K562 (cell line): ENCODE results near the gene LDAH. TPM values are rescaled to one million over a fixed set of nuclear protein-coding genes. Genes with fewer than 3 reads are reported as not detected.

Experiments used
- ATAC-seq: fragments of 200-7000 bp; cut with Tn5 transposase; 3 replicates; pipeline ENCODE4 v1.9.1; 2020; ENCODE audit warnings: moderate library complexity
- Bru-seq: library from RNA; stranded (reverse); fragments of 400-500 nt; gene quantifications from one replicate; lab custom pipeline; 2021; lab: Mats Ljungman, UMichigan
- BruChase-seq, 2 experiments: library from RNA; stranded (reverse); fragments of 400-500 nt; gene quantifications; one replicate each; lab custom pipeline; 2021; lab: Mats Ljungman, UMichigan
- BruUV-seq: library from RNA; stranded (reverse); fragments of 400-500 nt; replicated peaks from 2 replicates; lab custom pipeline; 2021; lab: Mats Ljungman, UMichigan
- CTCF ChIA-PET: fragments of 300-600 bp; formaldehyde crosslinking; extraction: SDS; loops from one replicate; lab custom pipeline; 2021; ENCODE audit warnings: low intra/inter-chr PET ratio; lab: Yijun Ruan, JAX
- POLR2A ChIA-PET: fragments of 300-600, 350-650 bp; sonication (Branson Sonifier 250); formaldehyde crosslinking; extraction: SDS; loops from one replicate; lab custom pipeline; 2021; ENCODE audit warnings: antibody characterized with exemption, inconsistent platforms; lab: Yijun Ruan, JAX
- DNase-seq, 4 experiments: peaks; one replicate each; pipeline versions ENCODE4 v3.0.0 to v3.0.0-alpha.2; 2011 to 2018; ENCODE audit warnings: low spot score in 3 of 4, mixed read lengths in 3 of 4; ENCODE audit errors: extremely low read depth in 1 of 4
- FAIRE-seq: peaks from 2 replicates; lab custom pipeline; 2011; peaks lifted over from hg19 to GRCh38; lab: Jason Lieb, UNC
- H2AFZ ChIP-seq: 2 replicates; pipeline ENCODE4 v1.6.0; 2011; ENCODE audit warnings: low read depth, low read length, control low read depth, inconsistent platforms
- H3K27ac ChIP-seq: fragments of 200-600 bp; 3 replicates; pipeline ENCODE4 v1.8.0; 2011; ENCODE audit warnings: low read depth, mild to moderate bottlenecking, control low read depth, inconsistent platforms, low read length, moderate library complexity, mixed read lengths; ENCODE audit errors: extremely low read depth
- H3K27me3 ChIP-seq, 2 experiments: fragments of 300-600 bp in 1 of 2; 2 replicates in 1 of 2; 3 replicates in 1 of 2; pipeline versions ENCODE4 v1.6.0 to v1.8.0; 2011; ENCODE audit warnings: inconsistent platforms in 2 of 2, low read length in 2 of 2, mild to moderate bottlenecking in 1 of 2, mixed read lengths in 1 of 2, moderate library complexity in 1 of 2; ENCODE audit not compliant: control insufficient read depth in 2 of 2, insufficient read depth in 2 of 2
- H3K36me3 ChIP-seq: fragments of 300-600 bp; 3 replicates; pipeline ENCODE4 v1.8.0; 2011; ENCODE audit warnings: mild to moderate bottlenecking, low read length, inconsistent platforms; ENCODE audit not compliant: control insufficient read depth, insufficient read depth
- H3K4me1 ChIP-seq, 2 experiments: fragments of 200-600 bp in 1 of 2; replicated peaks in 1 of 2; 2 replicates in 1 of 2; 3 replicates in 1 of 2; pipeline versions ENCODE4 v1.5.1 to v1.8.0; 2011; ENCODE audit warnings: inconsistent platforms in 2 of 2, low read length in 2 of 2, mild to moderate bottlenecking in 1 of 2, mixed read lengths in 1 of 2, moderate library complexity in 1 of 2; ENCODE audit not compliant: control insufficient read depth in 2 of 2, insufficient read depth in 2 of 2
- H3K4me2 ChIP-seq: 2 replicates; pipeline ENCODE4 v1.6.1; 2011; ENCODE audit warnings: low read length, control low read depth, inconsistent platforms, mixed read lengths; ENCODE audit not compliant: insufficient read depth
- H3K4me3 ChIP-seq: fragments of 200-600 bp; sonication (generic), shearing (Covaris generic); 2 replicates; pipeline ENCODE4 v1.5.1; 2016; ENCODE audit warnings: control low read depth, inconsistent platforms
- H3K79me2 ChIP-seq: fragments of 200-600 bp; 3 replicates; pipeline ENCODE4 v1.8.0; 2011; ENCODE audit warnings: low read length, inconsistent platforms; ENCODE audit not compliant: control insufficient read depth, insufficient read depth
- H3K9ac ChIP-seq, 2 experiments: 2 replicates each; pipeline versions ENCODE4 v1.6.0 to v1.6.1; 2011; ENCODE audit warnings: low read depth in 2 of 2, low read length in 2 of 2, control low read depth in 1 of 2, inconsistent platforms in 1 of 2, mild to moderate bottlenecking in 1 of 2, mixed read lengths in 1 of 2; ENCODE audit not compliant: insufficient read depth in 1 of 2
- H3K9me1 ChIP-seq: one replicate; pipeline ENCODE4 v1.6.0; 2011; ENCODE audit warnings: inconsistent platforms, mild to moderate bottlenecking, low read length, moderate library complexity; ENCODE audit not compliant: control insufficient read depth, insufficient read depth
- H3K9me3 ChIP-seq: replicated peaks from 2 replicates; pipeline ENCODE4 v1.5.1; 2011; ENCODE audit warnings: low read depth, low read length, inconsistent platforms; ENCODE audit not compliant: control insufficient read depth, insufficient read depth
- H4K20me1 ChIP-seq: replicated peaks from 2 replicates; pipeline ENCODE4 v1.6.1; 2011; ENCODE audit warnings: low read length, inconsistent platforms, mixed read lengths; ENCODE audit not compliant: control insufficient read depth, insufficient read depth
- ELF2 ChIP-seq: fragments of 250-450 bp; sonication (Bioruptor Pico); IDR thresholded peaks from 2 replicates; pipeline ENCODE4 v1.5.0; 2021; ENCODE audit warnings: mild to moderate bottlenecking
- FOXK1 ChIP-seq: sonication (generic); formaldehyde crosslinking; IDR thresholded peaks from 2 replicates; pipeline ENCODE4 v1.8.0; 2022; ENCODE audit warnings: missing genetic modification reagents, mild to moderate bottlenecking, borderline replicate concordance
- POLR2G ChIP-seq: fragments of 200-400 bp; formaldehyde crosslinking; IDR thresholded peaks from 2 replicates; pipeline ENCODE4 v1.6.1; 2017; ENCODE audit warnings: low read depth, mild to moderate bottlenecking, antibody characterized with exemption, low read length, moderate library complexity
- TBL1XR1 ChIP-seq, 2 experiments: IDR thresholded peaks; 2 replicates each; pipeline ENCODE4 v1.6.1; 2012; ENCODE audit warnings: improper control_type of control experiment in 2 of 2, low read length in 2 of 2, mild to moderate bottlenecking in 1 of 2
- ZC3H11A ChIP-seq: IDR thresholded peaks from 2 replicates; pipeline ENCODE4 v1.6.1; 2012; ENCODE audit warnings: low read depth, low read length, improper control_type of control experiment
- ZFX ChIP-seq: sonication (generic); formaldehyde crosslinking; IDR thresholded peaks from 2 replicates; pipeline ENCODE4 v1.8.0; 2022; ENCODE audit warnings: mild to moderate bottlenecking, missing genetic modification reagents, moderate library complexity
- ZNF589 ChIP-seq: fragments of 200-800 bp; sonication (Bioruptor generic); IDR thresholded peaks from 2 replicates; pipeline ENCODE4 v1.6.1; 2016; ENCODE audit warnings: low read depth, missing genetic modification characterization, missing compliant biosample characterization
- WGBS: fragments of 100-300 bp; shearing (Covaris generic); methylation state at CpG from one replicate; pipeline ENCODE4 v1.1.6; 2016; ENCODE audit warnings: low coverage, mixed read lengths; ENCODE audit not compliant: insufficient coverage; ENCODE audit errors: missing lambda C conversion rate; 5-methylcytosine and 5-hydroxymethylcytosine counted together
- in situ Hi-C: fragments of 300-500 bp; cut with MboI; formaldehyde crosslinking; loops from 4 replicates; pipeline ENCODE4 v1.15.0; 2018; ENCODE audit warnings: inconsistent platforms, mixed read lengths
- intact Hi-C: fragments of 100-400 bp; cut with micrococcal nuclease; formaldehyde crosslinking; loops from 2 replicates; pipeline ENCODE4 v1.14.2; 2022
- long read RNA-seq, 3 experiments: library from polyadenylated mRNA in 2 of 3; library from RNA in 1 of 3; unstranded in 2 of 3; stranded (forward) in 1 of 3; transcript quantifications; one replicate each; pipeline ENCODE4 v2.0.0, GENCODE V29; 2019 to 2022
- polyA minus RNA-seq, 3 experiments: library from RNA; depleted of rRNA, polyadenylated mRNA; stranded (reverse); fragments of >200 nt; gene quantifications; 2 replicates each; pipeline ENCODE4 v1.2.3, GENCODE V29; 2011
- polyA plus RNA-seq, 8 experiments: library from polyadenylated mRNA; depleted of rRNA in 4 of 8; stranded (reverse) in 5 of 8; unstranded in 3 of 8; fragments of >200 nt; fragmentation: Nextera tagmentation in 2 of 8; fragmentation: Illumina TruSeq in 1 of 8; extraction: Ambion mirVana in 2 of 8; extraction: Trizol in 1 of 8; gene quantifications; 2 replicates each; pipeline versions ENCODE4 v1.2.1 to v1.2.3, GENCODE V29; 2011 to 2014; ENCODE audit warnings: inconsistent platforms in 1 of 8, missing spikeins in 1 of 8
- total RNA-seq, 7 experiments: library from RNA; depleted of rRNA in 6 of 7; stranded (reverse); fragments of >200 nt in 6 of 7; fragmentation: Illumina TruSeq in 2 of 7; extraction: Trizol in 2 of 7; gene quantifications; 2 replicates each; pipeline versions ENCODE4 v1.2.1 to v1.2.3, GENCODE V29; 2011 to 2021; ENCODE audit warnings: low replicate concordance in 1 of 7
- TF ChIP-seq, protein P1 (sequence below): sonication (generic); formaldehyde crosslinking; IDR thresholded peaks from 2 replicates; pipeline ENCODE4 v1.8.0; 2022; ENCODE audit warnings: mild to moderate bottlenecking, missing genetic modification reagents

LDAH gene
- total RNA-seq (2011; cell fraction: chromatin; rRNA removed; ENCODE audit: low replicate concordance): 48.7 and 78.9 TPM in 2 replicates
- 15.2 and 24.1 TPM in 2 replicates for total RNA-seq (2011; cell fraction: nucleolus; rRNA removed)
- total RNA-seq (2011; cell fraction: nucleoplasm; rRNA removed): 36.5 and 48.1 TPM in 2 replicates
- total RNA-seq (2014; rRNA removed): 22.3 and 26.5 TPM in 2 replicates
- total RNA-seq (2014; rRNA removed; fragmentation: Illumina TruSeq; extraction: Trizol): 50.8 and 56.3 TPM in 2 replicates
- 38.7 and 40.0 TPM in 2 replicates for total RNA-seq (2015; rRNA removed; fragmentation: Illumina TruSeq; extraction: Trizol)
- 38.9 and 41.1 TPM in 2 replicates for total RNA-seq (2021)
- polyA plus RNA-seq (2011; rRNA removed): 45.9 and 60.1 TPM in 2 replicates
- polyA plus RNA-seq (2011; cell fraction: cytosol; rRNA removed): 20.8 and 36.4 TPM in 2 replicates
- polyA plus RNA-seq (2011; cell fraction: nucleus; rRNA removed): 45.2 and 53.6 TPM in 2 replicates
- 28.2 and 32.0 TPM in 2 replicates for polyA plus RNA-seq (2012)
- polyA plus RNA-seq (2014; fragmentation: Illumina TruSeq; extraction: Trizol): 42.8 and 48.6 TPM in 2 replicates
- polyA plus RNA-seq (2014; fragmentation: Nextera tagmentation; extraction: Ambion mirVana): 10 to 100 TPM; 38.4 to 44.7 TPM
- polyA plus RNA-seq (2014; rRNA removed): 22.8 and 28.3 TPM in 2 replicates
- 86.7 and 101 TPM in 2 replicates for polyA minus RNA-seq (2011; rRNA and poly(A)+ RNA removed)
- 12.7 and 35.5 TPM in 2 replicates for polyA minus RNA-seq (2011; cell fraction: cytosol; rRNA and poly(A)+ RNA removed)
- 28.7 and 65.5 TPM in 2 replicates for polyA minus RNA-seq (2011; cell fraction: nucleus; rRNA and poly(A)+ RNA removed)
- Bru-seq, nascent RNA: percentile 82 among the genes with signal in this experiment
- percentile 77 among the genes with signal in this experiment for BruChase-seq, experiment 1, labeled RNA remaining after a 2-hour chase
- BruChase-seq, experiment 2, labeled RNA remaining after a 6-hour chase: percentile 71 among the genes with signal in this experiment
- long read RNA-seq, experiment 1, transcript LDAH-211 (6 exons, 3,807 nt): minor isoform, 5 of 122 reads
- long read RNA-seq, experiment 1, transcript LDAH-213 (6 exons, 1,179 nt): minor isoform, 11 of 122 reads
- long read RNA-seq, experiment 1, transcript LDAH-201 (7 exons, 2,907 nt): major isoform, 60 of 122 reads
- long read RNA-seq, experiment 1, transcript LDAH-209 (6 exons, 3,728 nt): minor isoform, 5 of 122 reads
- long read RNA-seq, experiment 1, partial matches to known transcripts: 12 of 122 reads
- long read RNA-seq, experiment 1, other reads (novel, unspliced or antisense): 28 of 122 reads
- long read RNA-seq, experiment 2, partial matches to known transcripts: 3 of 21 reads
- long read RNA-seq, experiment 2, other reads (novel, unspliced or antisense): 14 of 21 reads
- long read RNA-seq, experiment 3, transcript LDAH-201 (7 exons, 2,907 nt): major isoform, 17 of 35 reads
- long read RNA-seq, experiment 3, partial matches to known transcripts: 4 of 35 reads
- long read RNA-seq, experiment 3, other reads (novel, unspliced or antisense): 10 of 35 reads

- H4K20me1 ChIP-seq: no peaks in the 10 kb centered on the region
- peaks cover 0 to 5% of the 10 kb centered on the region in 2 experiments; a peak in 2 of 5 replicates for H3K4me1 ChIP-seq
- POLR2A ChIA-PET: interaction anchor here (0.7 to 1.4 kb wide), 6 partner anchors 9 to 779 kb away, joined by 3 to 6 read pairs (median 4); no protein-coding TSS in a partner anchor
- DNase-seq (peak; percentile 93 to 95 (median 94)), ATAC-seq (peak; percentile 90), FAIRE-seq (peak; percentile 69)
- TSS peak; percentile 58 for BruUV-seq
- CTCF ChIA-PET: no interaction called here
- peak within 1 kb of the TSS; percentile 100 for H3K9ac ChIP-seq
- H3K9me3 ChIP-seq: no peaks in the 10 kb centered on the region
- in situ Hi-C loops: no loop called here
- 0 out of 3 replicates have a peak, but pooled peaks cover 2% of the 10 kb centered on the region for H3K36me3 ChIP-seq
- WGBS: under 1% methylated on average over 42 of the region's 46 CpGs
- peak within 1 kb of the TSS; percentile 91 for H2AFZ ChIP-seq
- no peaks in the 10 kb centered on the region for H3K27me3 ChIP-seq
- H3K9me1 ChIP-seq: no peaks in the 10 kb centered on the region
- H3K4me3 ChIP-seq: peak within 1 kb of the TSS; percentile 100
- intact Hi-C loops: loop anchor here (10.0 kb wide), 1 partner anchor 138 kb away; no protein-coding TSS in a partner anchor
- H3K79me2 ChIP-seq: peaks cover 32% of the 10 kb centered on the region
- peak within 1 kb of the TSS; percentile 96 for H3K4me2 ChIP-seq
- H3K27ac ChIP-seq: peak within 1 kb of the TSS; percentile 99
- TF ChIP-seq ELF2 (CRISPR knock-in tag) (peak; percentile 94), ZFX (CRISPR knock-in tag) (peak; percentile 93), FOXK1 (CRISPR knock-in tag) (peak; percentile 81; the same call in 1 of the 2 replicates), ZC3H11A (no peak), ZNF589 (CRISPR knock-in tag) (0 out of 2 replicates have a peak, but pooled peaks have one; percentile 23), TBL1XR1 (IDR thresholded peaks at IDR 0.05; ENCODE audit: low read length in 2 of 2) (peak in 1 of 2 experiments; percentile 93; a peak in 2 of 4 replicates), POLR2G (peak; percentile 85)
- TF ChIP-seq, protein P1, sequence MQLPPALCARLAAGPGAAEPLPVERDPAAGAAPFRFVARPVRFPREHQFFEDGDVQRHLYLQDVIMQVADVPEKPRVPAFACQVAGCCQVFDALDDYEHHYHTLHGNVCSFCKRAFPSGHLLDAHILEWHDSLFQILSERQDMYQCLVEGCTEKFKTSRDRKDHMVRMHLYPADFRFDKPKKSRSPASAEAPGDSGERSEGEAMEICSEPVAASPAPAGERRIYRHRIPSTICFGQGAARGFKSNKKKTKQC (CRISPR knock-in tag): no peak
Observed at GRCh38 chr2:20822535-20823490, at the start of gene LDAH. LDAH (minus strand) TSS chr2:20823101; CDS start chr2:20801463, 21,638 bp downstream.
